ENCODE measurements around the gene MYOM3. TPM values are rescaled to one million over a fixed set of nuclear protein-coding genes. Genes with fewer than 3 reads are reported as not detected.

The MYOM3 gene
- total RNA-seq, 2 donors from 2014 or later: 2.3 to 4.3 TPM

- H3K27ac ChIP-seq: peak overlapping the region in 3 of 4 donors; percentile 26 to 55 (median 53)
- DNase-seq (peak; percentile 92 to 95 (median 94)), ATAC-seq (peak; percentile 92)
- H3K36me3 ChIP-seq (replicated peaks in 1 of 2; ENCODE audit: insufficient read depth in 1 of 2, low read depth in 2 of 2): no peaks in the 10 kb centered on the region
- no peaks in the 10 kb centered on the region for H3K27me3 ChIP-seq
- H3K9me3 ChIP-seq: no peaks in the 10 kb centered on the region
- peaks cover 25% of the 10 kb centered on the region for H3K4me1 ChIP-seq
- H3K4me3 ChIP-seq: no peak overlapping the region
- intact Hi-C loops (cut with DNase I): loop anchor here (10.0 kb wide), 1 partner anchor 76 kb away; no protein-coding TSS in a partner anchor
- WGBS, 2 donors: 7 to 10% methylated on average over 28 to 36 of the region's 36 CpGs
- TF ChIP-seq CTCF (IDR thresholded peaks at IDR 0.05) (peak; percentile 71 to 91 (median 89)), POLR2A (IDR thresholded peaks at IDR 0.05) (peak in 1 of 3 donors; percentile 31)
Measured at GRCh38 chr1:24150234-24151174, 38.6 kb upstream of the MYOM3 start.

- intact Hi-C loops (cut with DNase I): loop anchor here (10.0 kb wide), 1 partner anchor 75 kb away; no protein-coding TSS in a partner anchor
- Histone ChIP-seq H3K4me1 (peaks cover 18% of the 10 kb centered on the region), H3K36me3 (replicated peaks in 1 of 2; ENCODE audit: insufficient read depth in 1 of 2, low read depth in 2 of 2) (no peaks in the 10 kb centered on the region), H3K9me3 (no peaks in the 10 kb centered on the region), H3K27me3 (no peaks in the 10 kb centered on the region), H3K4me3 (no peak overlapping the region), H3K27ac (peak overlapping the region in 1 of 4 donors; percentile 55)
- DNase-seq (peak in 2 of 4 donors; percentile 22 to 47), ATAC-seq (peak; percentile 6)
- WGBS, 2 donors: 38% methylated on average over 5 of the region's 5 CpGs
- TF ChIP-seq POLR2A (IDR thresholded peaks at IDR 0.05): no peak
- no peak for TF ChIP-seq CTCF (IDR thresholded peaks at IDR 0.05)
Measured at GRCh38 chr1:24149866-24150233, 37.9 kb upstream of the MYOM3 start.

GRCh38 chr1:24147816-24148215 lies 35.9 kb upstream of the MYOM3 start:
- Histone ChIP-seq H3K36me3 (replicated peaks in 1 of 2; ENCODE audit: insufficient read depth in 1 of 2, low read depth in 2 of 2) (no peaks in the 10 kb centered on the region), H3K4me3 (no peak overlapping the region), H3K27me3 (no peaks in the 10 kb centered on the region), H3K9me3 (no peaks in the 10 kb centered on the region), H3K27ac (no peak overlapping the region), H3K4me1 (peaks cover 32% of the 10 kb centered on the region)
- WGBS, 2 donors: 70 to 71% methylated on average over 5 to 6 of the region's 6 CpGs
- ATAC-seq (no peak), DNase-seq (no peak)
- TF ChIP-seq POLR2A (IDR thresholded peaks at IDR 0.05): no peak
- no peak for TF ChIP-seq CTCF (IDR thresholded peaks at IDR 0.05)
- intact Hi-C loops (cut with DNase I): no loop called here

GRCh38 chr1:24147194-24147593 lies 35.3 kb upstream of the MYOM3 start:
- ATAC-seq (no peak), DNase-seq (no peak)
- Histone ChIP-seq H3K27me3 (no peaks in the 10 kb centered on the region), H3K9me3 (no peaks in the 10 kb centered on the region), H3K27ac (no peak overlapping the region), H3K36me3 (replicated peaks in 1 of 2; ENCODE audit: insufficient read depth in 1 of 2, low read depth in 2 of 2) (no peaks in the 10 kb centered on the region), H3K4me1 (peaks cover 32% of the 10 kb centered on the region), H3K4me3 (no peak overlapping the region)
- TF ChIP-seq CTCF (IDR thresholded peaks at IDR 0.05) (no peak), POLR2A (IDR thresholded peaks at IDR 0.05) (no peak)
- intact Hi-C loops (cut with DNase I): no loop called here
- WGBS, 2 donors: 91 to 95% methylated on average over 9 of the region's 9 CpGs

Data from body of pancreas (tissue), 4 donors.